K562 (cell line): Measurements from ENCODE around the gene LRFN2. TPM values are rescaled to one million over a fixed set of nuclear protein-coding genes. Genes with fewer than 3 reads are reported as not detected.

Source experiments
- ATAC-seq: fragments of 200-7000 bp; cut with Tn5 transposase; 3 replicates; pipeline ENCODE4 v1.9.1; 2020; ENCODE audit warnings: moderate library complexity
- BruUV-seq: library from RNA; stranded (reverse); fragments of 400-500 nt; replicated peaks from 2 replicates; lab custom pipeline; 2021; lab: Mats Ljungman, UMichigan
- CTCF ChIA-PET: fragments of 300-600 bp; formaldehyde crosslinking; extraction: SDS; loops from one replicate; lab custom pipeline; 2021; ENCODE audit warnings: low intra/inter-chr PET ratio; lab: Yijun Ruan, JAX
- POLR2A ChIA-PET: fragments of 300-600, 350-650 bp; sonication (Branson Sonifier 250); formaldehyde crosslinking; extraction: SDS; loops from one replicate; lab custom pipeline; 2021; ENCODE audit warnings: antibody characterized with exemption, inconsistent platforms; lab: Yijun Ruan, JAX
- DNase-seq, 4 experiments: peaks; one replicate each; pipeline versions ENCODE4 v3.0.0 to v3.0.0-alpha.2; 2011 to 2018; ENCODE audit warnings: low spot score in 3 of 4, mixed read lengths in 3 of 4; ENCODE audit errors: extremely low read depth in 1 of 4
- FAIRE-seq: peaks from 2 replicates; lab custom pipeline; 2011; peaks lifted over from hg19 to GRCh38; lab: Jason Lieb, UNC
- H2AFZ ChIP-seq: 2 replicates; pipeline ENCODE4 v1.6.0; 2011; ENCODE audit warnings: low read depth, low read length, control low read depth, inconsistent platforms
- H3K27ac ChIP-seq: fragments of 200-600 bp; 3 replicates; pipeline ENCODE4 v1.8.0; 2011; ENCODE audit warnings: low read depth, mild to moderate bottlenecking, control low read depth, inconsistent platforms, low read length, moderate library complexity, mixed read lengths; ENCODE audit errors: extremely low read depth
- H3K27me3 ChIP-seq, 2 experiments: fragments of 300-600 bp in 1 of 2; 2 replicates in 1 of 2; 3 replicates in 1 of 2; pipeline versions ENCODE4 v1.6.0 to v1.8.0; 2011; ENCODE audit warnings: inconsistent platforms in 2 of 2, low read length in 2 of 2, mild to moderate bottlenecking in 1 of 2, mixed read lengths in 1 of 2, moderate library complexity in 1 of 2; ENCODE audit not compliant: control insufficient read depth in 2 of 2, insufficient read depth in 2 of 2
- H3K36me3 ChIP-seq: fragments of 300-600 bp; 3 replicates; pipeline ENCODE4 v1.8.0; 2011; ENCODE audit warnings: mild to moderate bottlenecking, low read length, inconsistent platforms; ENCODE audit not compliant: control insufficient read depth, insufficient read depth
- H3K4me1 ChIP-seq, 2 experiments: fragments of 200-600 bp in 1 of 2; replicated peaks in 1 of 2; 2 replicates in 1 of 2; 3 replicates in 1 of 2; pipeline versions ENCODE4 v1.5.1 to v1.8.0; 2011; ENCODE audit warnings: inconsistent platforms in 2 of 2, low read length in 2 of 2, mild to moderate bottlenecking in 1 of 2, mixed read lengths in 1 of 2, moderate library complexity in 1 of 2; ENCODE audit not compliant: control insufficient read depth in 2 of 2, insufficient read depth in 2 of 2
- H3K4me2 ChIP-seq: 2 replicates; pipeline ENCODE4 v1.6.1; 2011; ENCODE audit warnings: low read length, control low read depth, inconsistent platforms, mixed read lengths; ENCODE audit not compliant: insufficient read depth
- H3K4me3 ChIP-seq: fragments of 200-600 bp; sonication (generic), shearing (Covaris generic); 2 replicates; pipeline ENCODE4 v1.5.1; 2016; ENCODE audit warnings: control low read depth, inconsistent platforms
- H3K79me2 ChIP-seq: fragments of 200-600 bp; 3 replicates; pipeline ENCODE4 v1.8.0; 2011; ENCODE audit warnings: low read length, inconsistent platforms; ENCODE audit not compliant: control insufficient read depth, insufficient read depth
- H3K9ac ChIP-seq, 2 experiments: 2 replicates each; pipeline versions ENCODE4 v1.6.0 to v1.6.1; 2011; ENCODE audit warnings: low read depth in 2 of 2, low read length in 2 of 2, control low read depth in 1 of 2, inconsistent platforms in 1 of 2, mild to moderate bottlenecking in 1 of 2, mixed read lengths in 1 of 2; ENCODE audit not compliant: insufficient read depth in 1 of 2
- H3K9me1 ChIP-seq: one replicate; pipeline ENCODE4 v1.6.0; 2011; ENCODE audit warnings: inconsistent platforms, mild to moderate bottlenecking, low read length, moderate library complexity; ENCODE audit not compliant: control insufficient read depth, insufficient read depth
- H3K9me3 ChIP-seq: replicated peaks from 2 replicates; pipeline ENCODE4 v1.5.1; 2011; ENCODE audit warnings: low read depth, low read length, inconsistent platforms; ENCODE audit not compliant: control insufficient read depth, insufficient read depth
- H4K20me1 ChIP-seq: replicated peaks from 2 replicates; pipeline ENCODE4 v1.6.1; 2011; ENCODE audit warnings: low read length, inconsistent platforms, mixed read lengths; ENCODE audit not compliant: control insufficient read depth, insufficient read depth
- GATA2 ChIP-seq: sonication (generic); formaldehyde crosslinking; IDR thresholded peaks from 2 replicates; pipeline ENCODE4 v1.4.0; 2020; ENCODE audit warnings: mild to moderate bottlenecking, missing genetic modification reagents
- ZNF263 ChIP-seq: sonication (generic); formaldehyde crosslinking; IDR thresholded peaks from 2 replicates; pipeline ENCODE4 v1.8.0; 2022; ENCODE audit warnings: mild to moderate bottlenecking, missing genetic modification reagents, borderline replicate concordance
- WGBS: fragments of 100-300 bp; shearing (Covaris generic); methylation state at CpG from one replicate; pipeline ENCODE4 v1.1.6; 2016; ENCODE audit warnings: low coverage, mixed read lengths; ENCODE audit not compliant: insufficient coverage; ENCODE audit errors: missing lambda C conversion rate; 5-methylcytosine and 5-hydroxymethylcytosine counted together
- in situ Hi-C: fragments of 300-500 bp; cut with MboI; formaldehyde crosslinking; loops from 4 replicates; pipeline ENCODE4 v1.15.0; 2018; ENCODE audit warnings: inconsistent platforms, mixed read lengths
- intact Hi-C: fragments of 100-400 bp; cut with micrococcal nuclease; formaldehyde crosslinking; loops from 2 replicates; pipeline ENCODE4 v1.14.2; 2022
- polyA plus RNA-seq, 8 experiments: library from polyadenylated mRNA; depleted of rRNA in 4 of 8; stranded (reverse) in 5 of 8; unstranded in 3 of 8; fragments of >200 nt; fragmentation: Nextera tagmentation in 2 of 8; fragmentation: Illumina TruSeq in 1 of 8; extraction: Ambion mirVana in 2 of 8; extraction: Trizol in 1 of 8; gene quantifications; 2 replicates each; pipeline versions ENCODE4 v1.2.1 to v1.2.3, GENCODE V29; 2011 to 2014; ENCODE audit warnings: inconsistent platforms in 1 of 8, missing spikeins in 1 of 8
- total RNA-seq, 7 experiments: library from RNA; depleted of rRNA in 6 of 7; stranded (reverse); fragments of >200 nt in 6 of 7; fragmentation: Illumina TruSeq in 2 of 7; extraction: Trizol in 2 of 7; gene quantifications; 2 replicates each; pipeline versions ENCODE4 v1.2.1 to v1.2.3, GENCODE V29; 2011 to 2021; ENCODE audit warnings: low replicate concordance in 1 of 7
- TF ChIP-seq, protein P1 (sequence below): IDR thresholded peaks from 3 replicates; pipeline ENCODE4 v1.6.1; 2011; ENCODE audit warnings: borderline replicate concordance, mild to moderate bottlenecking; ENCODE audit not compliant: insufficient read length, insufficient read depth

LRFN2 gene
- total and polyA plus RNA-seq, 9 of the 15 experiments (the other 6 are each of a cell fraction or from before 2014, with no cell fraction given) = not detected

DNA sequence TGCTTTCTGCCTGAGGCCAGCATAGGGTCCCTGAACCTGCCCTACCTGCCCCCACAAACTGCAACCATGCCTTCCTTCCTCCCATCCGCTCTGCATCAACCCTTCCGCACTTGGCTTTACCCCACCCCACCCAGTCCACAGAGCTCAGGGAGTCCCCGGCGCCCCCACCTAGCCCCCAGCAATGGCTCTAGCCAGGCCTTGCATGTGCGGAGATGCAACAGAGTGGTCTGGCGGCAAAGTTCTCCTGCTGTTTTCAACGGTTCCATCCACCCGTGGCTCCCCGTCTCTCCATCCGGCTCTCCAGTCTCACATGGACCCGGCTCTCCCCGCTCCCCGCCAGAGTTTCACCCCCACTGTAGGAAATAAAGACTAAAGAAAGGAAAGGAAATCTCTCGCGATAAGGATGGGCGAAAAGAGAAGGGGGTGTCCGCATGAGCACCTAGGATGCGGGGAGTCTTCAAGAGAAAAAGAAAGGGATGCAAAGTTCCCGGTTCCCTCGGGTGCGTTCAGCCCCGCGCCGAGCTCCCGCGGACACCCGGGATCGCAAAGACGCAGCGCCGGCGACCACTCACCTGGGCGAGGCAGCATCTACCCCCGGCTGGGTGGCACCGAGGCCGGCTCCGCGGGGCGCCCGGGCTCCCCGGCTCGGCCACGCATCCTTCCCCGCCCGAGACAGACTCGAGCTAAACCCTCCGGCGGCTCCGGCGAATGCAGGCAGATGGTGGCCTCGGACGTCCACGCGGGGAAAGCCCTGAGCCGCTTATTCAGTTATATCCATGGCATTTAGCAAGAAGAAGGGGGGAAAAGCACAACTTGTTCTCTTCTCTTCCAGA lies 579 bp downstream of the LRFN2 start (continued):
- TF ChIP-seq, protein P1, sequence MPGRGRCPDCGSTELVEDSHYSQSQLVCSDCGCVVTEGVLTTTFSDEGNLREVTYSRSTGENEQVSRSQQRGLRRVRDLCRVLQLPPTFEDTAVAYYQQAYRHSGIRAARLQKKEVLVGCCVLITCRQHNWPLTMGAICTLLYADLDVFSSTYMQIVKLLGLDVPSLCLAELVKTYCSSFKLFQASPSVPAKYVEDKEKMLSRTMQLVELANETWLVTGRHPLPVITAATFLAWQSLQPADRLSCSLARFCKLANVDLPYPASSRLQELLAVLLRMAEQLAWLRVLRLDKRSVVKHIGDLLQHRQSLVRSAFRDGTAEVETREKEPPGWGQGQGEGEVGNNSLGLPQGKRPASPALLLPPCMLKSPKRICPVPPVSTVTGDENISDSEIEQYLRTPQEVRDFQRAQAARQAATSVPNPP = no peak

DNA sequence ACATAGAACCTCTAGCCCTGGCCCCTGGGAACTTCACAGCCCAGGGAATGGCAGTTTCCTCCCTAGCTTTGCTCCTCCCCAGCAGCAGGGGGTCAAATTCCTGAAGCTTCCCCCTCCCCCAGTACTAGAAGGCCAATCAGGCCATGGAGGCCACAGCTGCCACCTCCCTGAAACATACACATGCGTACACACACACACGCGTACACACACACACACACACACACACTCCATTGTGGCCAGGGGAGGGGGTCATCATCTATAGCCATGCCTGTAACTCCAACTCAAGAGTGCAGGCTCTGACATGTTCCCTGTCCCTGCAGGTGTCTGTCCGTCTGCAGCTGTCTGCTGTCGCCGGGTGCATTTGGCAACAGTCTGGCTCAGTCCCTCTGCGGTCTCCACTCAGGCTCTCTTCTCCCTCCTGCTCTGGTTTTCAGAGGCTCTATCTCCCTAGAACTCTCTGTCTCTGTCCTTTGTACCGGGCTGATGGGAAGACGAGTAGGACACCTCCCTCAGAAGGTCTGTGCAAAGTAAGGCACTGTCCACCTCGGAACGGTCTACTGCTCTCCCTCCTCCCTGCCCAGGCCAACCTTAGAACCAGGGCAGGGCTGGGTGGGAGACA lies 1.4 kb downstream of the LRFN2 start:
- H3K4me3 ChIP-seq = no peak overlapping the region
- no peak overlapping the region for H3K9ac ChIP-seq
- H3K27ac ChIP-seq = no peak overlapping the region
- WGBS = under 1% methylated on average over 11 of the region's 11 CpGs
- TF ChIP-seq ZNF263 (peak; percentile 62; the same call in 1 of the 2 replicates), GATA2 (CRISPR knock-in tag) (no peak)
- no peaks in the 10 kb centered on the region for H3K9me1 ChIP-seq
- H3K9me3 ChIP-seq = no peaks in the 10 kb centered on the region
- in situ Hi-C loops = no loop called here
- DNase-seq (no peak), ATAC-seq (no peak), FAIRE-seq (no peak)
- ChIA-PET POLR2A (interaction anchor here (1.1 kb wide), 1 partner anchor 9 kb away, joined by 3 read pairs; no protein-coding TSS in a partner anchor), CTCF (no interaction called here)
- peaks cover 0 to 20% of the 10 kb centered on the region in 2 experiments; a peak in 2 of 5 replicates for H3K27me3 ChIP-seq
- 0 out of 2 replicates have a peak, but pooled peaks cover 3% of the 10 kb centered on the region for H4K20me1 ChIP-seq
- H2AFZ ChIP-seq = no peak overlapping the region
- intact Hi-C loops = no loop called here
- no TSS peak for BruUV-seq
- H3K4me2 ChIP-seq = no peak overlapping the region
- H3K79me2 ChIP-seq = no peaks in the 10 kb centered on the region
- no peaks in the 10 kb centered on the region for H3K36me3 ChIP-seq
- H3K4me1 ChIP-seq = peaks cover 0 to 8% of the 10 kb centered on the region in 2 experiments; a peak in 1 of 5 replicates
